GM12891 (cell line): Measurements from ENCODE around the gene KCNJ4.
"Not testable (repeated sequence)": the region's sequence is repeated elsewhere in the genome, so short reads cannot be mapped to it uniquely, and the experiment has no call there.

Experiments used
- DNase-seq: peaks from one replicate; pipeline ENCODE4 v3.0.0; 2011; ENCODE audit warnings: low spot score; ENCODE audit not compliant: insufficient read length
- FAIRE-seq: peaks from 2 replicates; lab custom pipeline; 2011; peaks lifted over from hg19 to GRCh38; lab: Jason Lieb, UNC
- PAX5 ChIP-seq: IDR thresholded peaks from 2 replicates; pipeline ENCODE4 v1.6.1; 2011; ENCODE audit warnings: low read length, moderate library complexity, mild to moderate bottlenecking; ENCODE audit not compliant: insufficient read depth, severe bottlenecking
- POLR2A ChIP-seq: IDR thresholded peaks from 2 replicates; pipeline ENCODE4 v1.6.1; 2011; ENCODE audit warnings: low read depth, low read length, control low read depth
- POLR2AphosphoS5 ChIP-seq: IDR thresholded peaks from 2 replicates; pipeline ENCODE4 v1.6.1; 2011; ENCODE audit warnings: low read depth, low read length, control low read depth
- POU2F2 ChIP-seq: IDR thresholded peaks from 2 replicates; pipeline ENCODE4 v1.6.1; 2011; ENCODE audit warnings: low read depth, mild to moderate bottlenecking, control low read depth, low read length, moderate library complexity
- SPI1 ChIP-seq: IDR thresholded peaks from 2 replicates; pipeline ENCODE4 v1.6.1; 2011; ENCODE audit warnings: low read depth, low read length, control low read depth
- TAF1 ChIP-seq: IDR thresholded peaks from 2 replicates; pipeline ENCODE4 v1.6.1; 2011; ENCODE audit warnings: low read depth, low read length, control low read depth

KCNJ4 gene

DNA sequence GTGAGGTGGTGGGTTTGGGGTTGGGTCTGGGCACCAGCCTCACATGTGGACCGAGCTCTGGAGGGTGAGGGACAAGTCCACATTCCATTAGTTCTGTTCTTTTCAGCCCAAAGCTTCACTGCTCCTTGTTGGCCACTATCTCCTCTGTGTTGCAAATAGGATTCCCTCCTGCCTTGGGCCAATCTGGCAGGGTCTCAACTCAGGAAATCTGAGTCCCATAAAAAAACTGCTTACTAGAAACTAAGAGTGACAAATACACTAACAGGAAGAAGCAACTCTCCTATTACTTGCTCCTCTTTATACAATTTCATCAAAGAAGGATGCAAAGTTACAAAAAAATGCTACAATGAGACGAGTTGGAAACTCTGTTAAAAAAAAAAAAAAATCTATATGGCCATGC is 71.6 kb downstream of the KCNJ4 start:
- DNase-seq (no peak), FAIRE-seq (no peak)
- TF ChIP-seq POLR2A (no peak), POU2F2 (no peak), POLR2AphosphoS5 (no peak), PAX5 (no peak), TAF1 (no peak), SPI1 (no peak)

DNA sequence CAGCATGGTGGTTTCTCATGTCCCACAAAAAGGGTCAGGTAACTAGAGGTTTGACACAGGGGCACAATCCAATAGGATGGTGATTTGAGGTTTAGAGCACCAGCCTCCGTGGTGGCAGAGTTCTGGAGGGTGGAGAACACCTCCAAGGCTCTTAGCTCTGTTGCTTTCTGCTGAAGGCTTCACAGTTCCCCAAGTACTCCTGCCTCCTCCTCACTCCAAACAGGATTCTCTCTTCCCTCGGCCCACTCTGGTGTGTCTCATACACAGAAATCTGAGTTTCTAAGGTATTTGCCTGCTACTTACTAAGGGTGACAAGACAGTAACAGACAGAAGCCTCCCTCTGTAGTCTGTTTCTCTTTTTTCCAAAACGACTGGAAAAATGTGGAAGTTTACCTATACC is 73.6 kb downstream of the KCNJ4 start:
- not testable (repeated sequence) for FAIRE-seq, DNase-seq
